ENCODE data around the gene NUP188.
A peak's percentile ranks its signal among the peaks of the same experiment; 100 is the strongest.
"Not testable (repeated sequence)": the region's sequence is repeated elsewhere in the genome, so short reads cannot be mapped to it uniquely, and the experiment has no call there.

NUP188 gene

DNA sequence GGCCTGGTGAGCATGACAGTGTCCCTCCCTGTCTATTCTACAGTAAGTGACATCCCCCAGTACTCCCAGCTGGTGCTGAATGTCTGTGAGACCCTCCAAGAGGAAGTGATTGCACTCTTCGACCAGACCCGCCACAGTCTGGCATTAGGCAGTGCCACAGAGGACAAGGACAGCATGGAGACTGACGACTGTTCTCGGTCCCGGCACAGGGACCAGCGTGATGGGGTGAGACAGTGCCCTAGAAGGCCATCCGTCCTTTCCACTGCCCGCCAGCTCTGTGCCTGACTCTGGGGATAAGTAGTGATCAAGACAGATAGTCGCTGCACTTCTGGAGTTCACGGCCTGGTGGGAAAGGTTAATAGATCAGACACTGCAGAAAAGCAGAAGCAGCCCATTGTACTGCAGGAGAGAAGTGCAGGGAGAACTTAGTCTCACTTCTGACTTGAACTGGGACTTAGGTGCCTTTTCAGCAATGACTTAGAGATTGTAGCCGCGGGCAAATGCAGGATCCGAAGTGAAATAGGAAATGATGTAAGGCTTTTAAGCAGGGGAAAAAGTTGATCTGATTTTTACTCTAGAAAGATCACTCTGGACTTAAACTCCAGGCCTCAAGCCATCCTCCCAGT, 52.2 kb downstream of the NUP188 start:
- Histone ChIP-seq H3K27ac (ENCODE audit: low read length) (no peak overlapping the region), H3K27me3 (ENCODE audit: low read depth, low read length) (no peaks in the 10 kb centered on the region), H3K4me3 (ENCODE audit: low read depth in 1 of 2, low read length in 2 of 2) (no peak overlapping the region), H3K9me3 (ENCODE audit: control insufficient read depth in 1 of 2, low read length in 2 of 2) (no peaks in the 10 kb centered on the region), H3K36me3 (ENCODE audit: control insufficient read depth in 1 of 2, insufficient read depth in 2 of 2, low read length in 2 of 2) (peaks cover 57 to 81% of the 10 kb centered on the region in 2 donors), H3K4me1 (ENCODE audit: control insufficient read depth in 1 of 2, insufficient read depth in 2 of 2, low read length in 2 of 2) (no peaks in the 10 kb centered on the region)

DNA sequence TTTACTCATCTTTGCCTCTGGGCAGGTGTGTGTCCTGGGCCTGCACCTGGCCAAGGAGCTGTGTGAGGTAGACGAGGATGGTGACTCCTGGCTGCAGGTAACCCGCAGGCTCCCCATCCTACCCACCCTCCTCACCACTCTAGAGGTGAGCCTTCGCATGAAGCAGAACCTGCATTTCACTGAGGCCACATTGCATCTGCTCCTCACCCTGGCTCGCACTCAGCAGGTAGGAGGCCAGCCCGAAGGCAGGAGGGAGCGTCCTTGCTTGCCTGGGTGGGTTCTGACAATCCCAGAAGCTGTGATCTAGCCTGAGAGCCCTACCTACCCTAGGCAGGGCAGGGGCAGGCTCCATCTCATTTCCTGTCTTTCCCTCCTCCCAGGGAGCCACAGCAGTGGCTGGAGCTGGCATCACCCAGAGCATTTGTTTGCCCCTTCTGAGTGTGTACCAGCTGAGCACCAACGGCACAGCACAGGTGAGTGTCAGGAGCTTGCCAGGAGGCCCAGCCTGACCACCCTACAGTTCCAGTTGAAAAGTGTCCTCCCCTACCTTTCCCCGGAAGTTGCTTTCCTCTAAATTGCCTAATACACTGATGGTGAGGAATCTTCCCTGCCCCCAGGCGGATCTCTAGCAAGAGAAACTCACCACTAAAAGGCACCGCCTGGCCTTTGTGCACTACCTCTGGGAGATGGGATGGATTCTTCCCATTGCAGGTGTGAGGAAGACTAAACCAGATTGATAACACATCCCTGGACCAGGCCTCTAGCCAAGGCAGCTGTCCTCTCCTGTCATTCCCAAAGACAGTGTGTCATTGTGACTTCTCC, 54.2 kb downstream of the NUP188 start:
- Histone ChIP-seq H3K27ac (ENCODE audit: low read length) (no peak overlapping the region), H3K4me1 (ENCODE audit: control insufficient read depth in 1 of 2, insufficient read depth in 2 of 2, low read length in 2 of 2) (peaks cover 0 to 5% of the 10 kb centered on the region in 2 donors), H3K27me3 (ENCODE audit: low read depth, low read length) (no peaks in the 10 kb centered on the region), H3K36me3 (ENCODE audit: control insufficient read depth in 1 of 2, insufficient read depth in 2 of 2, low read length in 2 of 2) (peaks cover 52 to 83% of the 10 kb centered on the region in 2 donors), H3K4me3 (ENCODE audit: low read depth in 1 of 2, low read length in 2 of 2) (no peak overlapping the region), H3K9me3 (ENCODE audit: control insufficient read depth in 1 of 2, low read length in 2 of 2) (no peaks in the 10 kb centered on the region)

DNA sequence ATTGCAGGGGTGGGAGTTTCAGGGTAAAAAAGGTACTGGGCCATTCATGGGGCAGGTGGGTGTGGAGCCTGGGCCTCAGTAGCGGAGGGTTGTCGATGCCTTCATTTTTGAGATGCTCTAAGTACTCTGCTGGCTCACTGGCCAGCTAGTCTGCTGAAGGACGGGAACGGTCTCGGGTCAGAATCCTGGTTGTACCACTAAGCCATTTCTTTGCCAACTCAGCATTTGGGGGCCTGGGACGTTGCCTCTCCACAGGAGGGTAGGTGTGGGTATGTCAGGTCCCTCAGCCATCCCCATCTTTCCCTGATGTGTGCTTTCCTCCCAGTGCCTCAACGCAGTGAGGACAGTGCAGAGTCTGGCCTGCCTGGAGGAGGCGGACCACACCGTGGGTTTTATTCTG, 55.5 kb downstream of the NUP188 start:
- no peak overlapping the region for H3K27ac ChIP-seq (ENCODE audit: low read length)
- no peak overlapping the region for H3K4me3 ChIP-seq (ENCODE audit: low read depth in 1 of 2, low read length in 2 of 2)
- no peaks in the 10 kb centered on the region for H3K9me3 ChIP-seq (ENCODE audit: control insufficient read depth in 1 of 2, low read length in 2 of 2)
- H3K4me1 ChIP-seq (ENCODE audit: control insufficient read depth in 1 of 2, insufficient read depth in 2 of 2, low read length in 2 of 2): peaks cover 4 to 15% of the 10 kb centered on the region in 2 donors
- no peaks in the 10 kb centered on the region for H3K27me3 ChIP-seq (ENCODE audit: low read depth, low read length)
- peaks cover 46 to 83% of the 10 kb centered on the region in 2 donors for H3K36me3 ChIP-seq (ENCODE audit: control insufficient read depth in 1 of 2, insufficient read depth in 2 of 2, low read length in 2 of 2)

DNA sequence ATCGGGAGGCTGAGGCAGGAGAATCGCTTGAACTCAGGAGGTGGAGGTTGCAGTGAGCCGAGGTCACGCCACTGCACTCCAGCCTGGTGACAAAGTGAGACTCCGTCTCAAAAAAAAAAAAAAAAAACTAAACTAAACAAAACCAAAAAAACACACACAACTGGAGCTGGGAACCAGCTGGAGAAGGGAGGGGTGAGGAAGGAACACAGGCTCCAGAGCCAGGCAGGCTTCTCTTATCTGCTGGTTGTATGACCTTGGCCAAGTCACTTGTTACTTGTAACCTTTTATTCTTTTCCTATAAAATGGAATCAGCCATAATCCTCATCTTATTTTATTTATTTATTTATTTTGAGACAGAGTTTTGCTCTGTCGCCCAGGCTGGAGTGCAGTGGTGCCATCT, 56.7 kb downstream of the NUP188 start:
- not testable (repeated sequence) for H3K27ac ChIP-seq (ENCODE audit: low read length); H3K27me3 ChIP-seq (ENCODE audit: low read depth, low read length); H3K9me3 ChIP-seq (ENCODE audit: control insufficient read depth in 1 of 2, low read length in 2 of 2); H3K4me3 ChIP-seq (ENCODE audit: low read depth in 1 of 2, low read length in 2 of 2)
- Histone ChIP-seq H3K4me1 (ENCODE audit: control insufficient read depth in 1 of 2, insufficient read depth in 2 of 2, low read length in 2 of 2) (peaks cover 4 to 16% of the 10 kb centered on the region in 2 donors), H3K36me3 (ENCODE audit: control insufficient read depth in 1 of 2, insufficient read depth in 2 of 2, low read length in 2 of 2) (peaks cover 38 to 85% of the 10 kb centered on the region in 2 donors)

DNA sequence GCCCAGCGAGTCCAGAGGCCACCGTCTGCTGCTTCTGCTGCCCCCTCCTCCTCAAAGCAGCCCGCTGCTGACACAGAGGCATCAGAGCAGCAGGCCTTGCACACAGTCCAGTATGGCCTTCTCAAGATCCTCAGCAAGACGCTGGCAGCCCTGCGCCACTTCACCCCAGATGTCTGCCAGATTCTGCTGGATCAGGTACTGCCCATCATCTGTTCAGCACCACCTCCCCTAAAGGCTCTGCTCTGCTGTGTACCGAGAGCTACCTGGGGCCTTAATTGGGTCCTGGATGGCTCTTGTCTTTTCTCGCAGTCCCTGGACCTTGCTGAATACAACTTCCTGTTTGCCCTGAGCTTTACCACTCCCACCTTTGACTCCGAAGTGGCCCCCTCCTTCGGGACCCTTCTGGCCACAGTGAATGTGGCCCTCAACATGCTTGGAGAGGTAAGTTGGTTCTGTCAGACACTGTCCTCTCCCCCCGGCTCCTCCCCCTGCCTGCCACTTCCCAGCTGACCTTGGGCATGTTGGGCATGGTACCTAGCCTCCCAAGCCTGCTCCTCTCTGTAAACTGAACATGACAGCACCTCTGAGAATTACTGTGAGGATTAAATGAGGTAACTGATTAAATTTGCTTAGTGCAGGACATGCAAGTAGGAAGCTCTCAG, 58.0 kb downstream of the NUP188 start:
- Histone ChIP-seq H3K36me3 (ENCODE audit: control insufficient read depth in 1 of 2, insufficient read depth in 2 of 2, low read length in 2 of 2) (peaks cover 29 to 81% of the 10 kb centered on the region in 2 donors), H3K9me3 (ENCODE audit: control insufficient read depth in 1 of 2, low read length in 2 of 2) (no peaks in the 10 kb centered on the region), H3K4me1 (ENCODE audit: control insufficient read depth in 1 of 2, insufficient read depth in 2 of 2, low read length in 2 of 2) (peaks cover 4 to 16% of the 10 kb centered on the region in 2 donors), H3K27me3 (ENCODE audit: low read depth, low read length) (no peaks in the 10 kb centered on the region), H3K4me3 (ENCODE audit: low read depth in 1 of 2, low read length in 2 of 2) (no peak overlapping the region), H3K27ac (ENCODE audit: low read length) (no peak overlapping the region)

DNA sequence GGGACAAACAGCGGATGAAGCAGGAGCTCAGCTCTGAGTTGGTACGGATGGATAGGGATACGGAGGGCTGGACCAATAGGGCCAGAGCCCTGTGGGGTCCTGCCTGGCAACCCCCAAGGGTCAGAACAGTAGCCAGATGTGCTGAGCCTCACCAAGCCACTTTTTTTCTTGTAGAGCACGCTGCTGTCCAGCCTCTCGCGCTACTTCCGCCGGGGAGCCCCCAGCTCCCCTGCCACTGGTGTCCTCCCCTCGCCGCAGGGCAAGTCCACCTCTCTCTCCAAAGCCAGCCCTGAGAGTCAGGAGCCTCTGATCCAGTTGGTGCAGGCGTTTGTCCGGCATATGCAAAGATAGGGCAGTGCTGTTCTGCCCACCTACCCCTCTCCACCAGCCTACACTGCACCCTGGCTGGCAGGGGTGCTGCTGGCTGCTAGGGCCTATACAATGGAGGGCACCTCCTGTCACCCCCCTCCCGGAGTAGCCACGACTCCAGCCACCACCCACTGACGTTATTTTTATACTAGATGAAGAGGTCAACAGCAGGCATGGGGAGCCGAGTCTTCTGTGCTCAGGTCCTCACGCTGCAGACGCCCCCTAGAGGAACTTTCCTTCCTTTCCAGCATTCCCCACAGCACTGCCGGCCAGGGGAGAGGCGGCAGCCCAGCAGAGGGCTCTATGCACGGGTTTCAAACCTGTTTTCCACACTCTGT, 59.0 kb downstream of the NUP188 start:
- H3K27ac ChIP-seq (ENCODE audit: low read length): no peak overlapping the region
- no peak overlapping the region for H3K4me3 ChIP-seq (ENCODE audit: low read depth in 1 of 2, low read length in 2 of 2)
- peaks cover 26 to 83% of the 10 kb centered on the region in 2 donors for H3K36me3 ChIP-seq (ENCODE audit: control insufficient read depth in 1 of 2, insufficient read depth in 2 of 2, low read length in 2 of 2)

DNA sequence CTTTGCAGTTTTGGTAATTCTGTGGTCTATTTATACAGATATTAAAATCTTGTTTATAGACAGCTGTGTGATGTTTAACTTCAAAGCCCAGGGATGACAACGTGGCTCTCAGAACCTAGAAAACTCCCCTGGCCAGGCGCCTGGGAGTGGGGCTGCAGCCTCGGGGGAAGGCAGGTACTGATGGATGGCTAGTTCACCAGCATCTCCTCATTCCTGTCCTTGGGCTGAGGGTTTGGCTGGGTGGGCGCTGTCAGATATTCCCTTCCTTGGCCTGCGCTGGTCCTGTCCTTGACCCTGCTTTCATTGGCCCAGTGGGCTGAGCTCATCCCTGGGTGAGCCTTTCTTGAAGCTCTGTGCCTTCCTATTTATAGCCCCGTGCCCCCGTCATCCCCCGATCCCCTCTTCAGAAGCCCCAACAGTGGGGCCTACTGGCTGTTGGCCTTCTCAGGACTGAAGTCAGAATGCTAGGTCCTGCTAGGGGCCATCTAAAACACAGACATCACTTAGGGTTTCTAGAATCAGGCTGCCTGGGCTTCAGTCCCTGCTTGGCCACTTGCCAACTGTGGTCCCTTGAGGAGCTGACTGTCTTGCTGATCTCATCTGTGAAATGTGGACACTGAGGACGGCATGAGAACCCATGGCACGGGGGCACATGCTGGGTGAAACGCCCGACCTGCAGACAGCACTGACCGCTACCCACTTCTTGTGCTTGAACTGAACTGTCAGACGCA, 59.7 kb downstream of the NUP188 start:
- Histone ChIP-seq H3K36me3 (ENCODE audit: control insufficient read depth in 1 of 2, insufficient read depth in 2 of 2, low read length in 2 of 2) (peaks cover 19 to 80% of the 10 kb centered on the region in 2 donors), H3K4me1 (ENCODE audit: control insufficient read depth in 1 of 2, insufficient read depth in 2 of 2, low read length in 2 of 2) (peaks cover 4 to 16% of the 10 kb centered on the region in 2 donors), H3K27ac (ENCODE audit: low read length) (peak overlapping the region; percentile 23), H3K9me3 (ENCODE audit: control insufficient read depth in 1 of 2, low read length in 2 of 2) (no peaks in the 10 kb centered on the region), H3K27me3 (ENCODE audit: low read depth, low read length) (no peaks in the 10 kb centered on the region), H3K4me3 (ENCODE audit: low read depth in 1 of 2, low read length in 2 of 2) (no peak overlapping the region)

More for the DNA sequence above, 59.0 kb downstream of the NUP188 start:
- H3K9me3 ChIP-seq (ENCODE audit: control insufficient read depth in 1 of 2, low read length in 2 of 2): no peaks in the 10 kb centered on the region
- H3K4me1 ChIP-seq (ENCODE audit: control insufficient read depth in 1 of 2, insufficient read depth in 2 of 2, low read length in 2 of 2): peaks cover 4 to 16% of the 10 kb centered on the region in 2 donors
- no peaks in the 10 kb centered on the region for H3K27me3 ChIP-seq (ENCODE audit: low read depth, low read length)

DNA sequence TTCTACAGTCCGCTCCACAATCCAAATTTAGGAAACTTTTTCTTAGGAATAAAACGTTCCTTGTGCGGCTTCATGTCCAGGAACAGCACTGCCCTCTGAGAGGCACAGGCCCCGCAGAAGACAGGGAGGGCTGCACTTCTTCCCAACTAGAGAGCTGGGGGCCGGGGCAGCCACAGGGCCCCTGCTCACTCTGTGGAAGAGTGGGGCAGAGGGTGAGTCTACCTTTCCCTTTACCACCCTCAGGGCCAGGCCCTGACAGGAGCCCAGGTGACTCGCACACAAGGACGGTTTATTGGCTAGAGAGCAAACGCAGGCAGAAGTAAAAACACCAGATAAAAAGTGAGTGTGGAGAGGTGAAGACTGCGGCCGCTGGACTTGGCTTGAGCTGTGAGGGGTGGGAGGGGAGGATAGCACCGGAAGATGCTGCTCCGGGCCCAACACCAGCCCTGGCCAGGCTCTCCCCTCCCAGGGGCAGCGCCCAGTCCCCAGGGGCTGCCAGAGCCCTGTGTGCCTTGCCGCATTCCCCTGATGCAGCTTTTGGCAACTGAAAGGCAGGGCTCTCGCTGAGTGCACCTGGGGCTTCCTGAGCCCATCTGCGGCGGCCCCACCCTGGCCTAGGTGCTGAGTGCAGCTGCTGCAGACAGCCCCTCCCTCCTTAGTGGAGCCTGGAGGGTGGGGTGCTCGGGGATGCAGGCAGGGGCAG, 60.4 kb downstream of the NUP188 start:
- no peaks in the 10 kb centered on the region for H3K27me3 ChIP-seq (ENCODE audit: low read depth, low read length)
- peaks cover 21 to 80% of the 10 kb centered on the region in 2 donors for H3K36me3 ChIP-seq (ENCODE audit: control insufficient read depth in 1 of 2, insufficient read depth in 2 of 2, low read length in 2 of 2)
- peaks cover 4 to 16% of the 10 kb centered on the region in 2 donors for H3K4me1 ChIP-seq (ENCODE audit: control insufficient read depth in 1 of 2, insufficient read depth in 2 of 2, low read length in 2 of 2)
- no peak overlapping the region for H3K27ac ChIP-seq (ENCODE audit: low read length)
- H3K9me3 ChIP-seq (ENCODE audit: control insufficient read depth in 1 of 2, low read length in 2 of 2): no peaks in the 10 kb centered on the region
- no peak overlapping the region for H3K4me3 ChIP-seq (ENCODE audit: low read depth in 1 of 2, low read length in 2 of 2)

DNA sequence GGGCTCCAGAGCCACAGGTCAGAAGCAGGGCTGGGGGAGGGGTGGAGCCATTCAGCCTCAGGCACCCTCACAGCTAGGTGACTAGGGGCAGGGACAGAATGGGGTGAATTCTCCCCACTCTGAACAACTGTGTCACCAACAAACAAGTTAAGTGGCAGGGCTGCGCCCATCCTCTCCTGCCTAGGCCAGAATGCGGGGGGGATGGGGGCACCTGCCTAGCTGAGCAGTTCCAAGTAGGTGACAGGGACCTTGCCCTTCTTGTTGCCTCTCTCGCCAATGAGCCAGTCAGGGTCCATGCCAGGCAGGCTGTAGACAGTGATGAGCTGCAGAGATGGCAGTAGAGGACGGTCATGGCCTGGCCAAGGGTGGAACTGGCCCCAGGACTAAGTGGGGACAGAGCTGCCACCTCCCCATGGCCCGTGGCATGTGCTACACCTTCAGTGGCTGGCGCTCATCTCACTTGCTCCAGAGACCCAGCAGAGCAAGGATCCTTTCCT, 61.0 kb downstream of the NUP188 start:
- Histone ChIP-seq H3K9me3 (ENCODE audit: control insufficient read depth in 1 of 2, low read length in 2 of 2) (no peaks in the 10 kb centered on the region), H3K27me3 (ENCODE audit: low read depth, low read length) (no peaks in the 10 kb centered on the region), H3K4me3 (ENCODE audit: low read depth in 1 of 2, low read length in 2 of 2) (no peak overlapping the region), H3K4me1 (ENCODE audit: control insufficient read depth in 1 of 2, insufficient read depth in 2 of 2, low read length in 2 of 2) (peaks cover 4 to 16% of the 10 kb centered on the region in 2 donors), H3K36me3 (ENCODE audit: control insufficient read depth in 1 of 2, insufficient read depth in 2 of 2, low read length in 2 of 2) (peaks cover 21 to 80% of the 10 kb centered on the region in 2 donors), H3K27ac (ENCODE audit: low read length) (no peak overlapping the region)

DNA sequence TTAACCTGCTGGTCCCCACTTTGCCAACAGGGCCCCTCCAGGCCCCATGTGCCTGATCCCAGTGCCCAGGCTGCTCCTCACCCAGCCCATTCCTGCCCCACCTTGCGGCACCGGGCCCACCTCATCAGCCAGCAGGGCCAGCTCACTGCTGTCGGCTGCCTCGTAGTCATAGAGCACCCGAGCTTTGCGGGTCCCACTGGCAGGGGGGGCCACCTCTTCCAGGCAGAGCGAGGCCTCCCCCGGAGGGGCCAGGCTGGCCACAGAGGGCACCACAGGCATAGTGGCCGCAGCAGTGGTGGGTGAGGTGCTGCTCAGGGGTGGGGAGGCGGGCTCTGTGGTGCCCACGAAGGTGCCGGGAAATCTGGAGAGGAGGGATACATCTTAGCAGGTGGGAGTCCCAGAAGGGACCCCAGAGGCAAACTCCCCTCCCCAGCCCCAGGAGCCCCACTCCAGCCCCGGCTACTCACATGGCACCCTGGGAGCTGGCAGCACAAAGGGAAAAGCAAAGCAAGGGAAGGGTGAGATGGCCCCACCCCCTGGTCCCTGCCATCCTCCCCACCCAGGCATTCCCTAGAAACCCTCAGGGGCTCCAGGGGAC, 61.6 kb downstream of the NUP188 start:
- H3K9me3 ChIP-seq (ENCODE audit: control insufficient read depth in 1 of 2, low read length in 2 of 2): no peaks in the 10 kb centered on the region
- peaks cover 24 to 84% of the 10 kb centered on the region in 2 donors for H3K36me3 ChIP-seq (ENCODE audit: control insufficient read depth in 1 of 2, insufficient read depth in 2 of 2, low read length in 2 of 2)
- H3K4me3 ChIP-seq (ENCODE audit: low read depth in 1 of 2, low read length in 2 of 2): no peak overlapping the region
- H3K27me3 ChIP-seq (ENCODE audit: low read depth, low read length): no peaks in the 10 kb centered on the region
- no peak overlapping the region for H3K27ac ChIP-seq (ENCODE audit: low read length)
- peaks cover 4 to 16% of the 10 kb centered on the region in 2 donors for H3K4me1 ChIP-seq (ENCODE audit: control insufficient read depth in 1 of 2, insufficient read depth in 2 of 2, low read length in 2 of 2)
